ENCODE data around the gene SYNPR. TPM values are rescaled to one million over a fixed set of nuclear protein-coding genes. Genes with fewer than 3 reads are reported as not detected.

SYNPR gene
- total RNA-seq, 1 experiment from 2014 or later, result not detected

- Histone ChIP-seq H3K27ac (no peak overlapping the region), H3K27me3 (replicated peaks) (no peaks in the 10 kb centered on the region), H3K36me3 (no peaks in the 10 kb centered on the region), H3K4me1 (replicated peaks) (peaks cover 5% of the 10 kb centered on the region), H3K9me3 (replicated peaks) (no peaks in the 10 kb centered on the region), H3K4me3 (no peak overlapping the region)
- no peak for DNase-seq (ENCODE audit: low read depth in 1 of 2, low spot score in 2 of 2)
Observed at GRCh38 chr3:63662011-63662410, 383.9 kb downstream of the SYNPR start.

DNA sequence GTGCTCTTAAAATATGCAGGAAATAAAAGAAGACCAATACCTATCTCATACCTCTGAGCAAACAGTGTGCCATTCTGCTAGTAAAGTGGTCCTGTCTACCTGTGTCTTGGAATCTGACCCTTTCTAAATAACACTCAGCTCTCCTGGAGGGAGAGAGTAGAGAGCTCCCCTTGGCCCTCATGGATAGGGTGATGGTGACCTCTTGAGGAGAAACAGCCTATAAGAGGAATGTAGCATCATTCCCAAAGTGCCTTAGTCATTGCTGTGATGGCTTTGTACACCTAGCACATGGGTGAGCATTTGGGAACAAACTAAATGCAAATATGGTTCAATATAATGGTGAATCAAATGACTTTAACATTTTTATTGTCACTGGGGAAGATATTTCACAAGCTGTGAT lies 384.4 kb downstream of the SYNPR start:
- Histone ChIP-seq H3K27ac (no peak overlapping the region), H3K4me1 (replicated peaks) (peaks cover under 1% of the 10 kb centered on the region), H3K27me3 (replicated peaks) (no peaks in the 10 kb centered on the region), H3K9me3 (replicated peaks) (no peaks in the 10 kb centered on the region), H3K36me3 (no peaks in the 10 kb centered on the region), H3K4me3 (no peak overlapping the region)
- DNase-seq (ENCODE audit: low read depth in 1 of 2, low spot score in 2 of 2), result no peak
